Measurements from ENCODE around the gene FLNB. TPM values are rescaled to one million over a fixed set of nuclear protein-coding genes. Genes with fewer than 3 reads are reported as not detected.

FLNB gene
- total RNA-seq, 2 donors from 2014 or later, result 212 to 221 TPM

DNA sequence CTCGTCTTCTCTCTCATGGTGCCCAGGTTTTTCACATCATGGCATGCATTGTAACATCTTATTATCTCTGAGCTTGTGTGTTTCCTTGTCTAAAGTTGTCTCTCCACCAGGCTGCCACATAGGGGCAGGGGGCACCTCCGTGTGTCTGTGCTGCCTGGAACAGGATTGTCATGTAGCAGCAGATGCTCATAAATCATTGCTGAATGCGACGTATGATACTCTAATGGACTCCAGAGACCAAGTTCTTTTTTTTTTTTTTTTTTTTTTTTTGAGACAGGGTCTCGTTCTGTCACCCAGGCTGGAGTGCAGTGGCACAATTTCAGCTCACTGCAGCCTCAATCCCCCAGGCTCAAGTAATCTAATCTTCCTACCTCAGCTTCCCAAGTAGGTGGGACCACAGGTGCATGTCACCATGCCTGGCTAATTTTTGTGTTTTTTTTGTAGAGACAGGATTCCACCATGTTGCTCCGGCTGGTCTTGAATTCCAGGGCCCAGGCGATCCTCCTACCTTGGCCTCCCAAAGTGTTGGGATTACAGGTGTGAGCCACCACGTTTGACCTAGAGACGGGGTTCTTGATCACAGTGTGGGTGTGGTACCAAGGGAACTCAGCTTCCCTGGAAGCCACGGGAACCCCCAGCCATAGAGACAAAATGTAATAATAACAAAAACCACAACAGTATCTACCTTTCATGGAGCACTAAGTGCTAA lies 207.2 kb downstream of the FLNB start:
- no peaks in the 10 kb centered on the region for H3K27me3 ChIP-seq (ENCODE audit: control insufficient read depth, insufficient read depth, low read length, poor library complexity, severe bottlenecking)
- WGBS, 2 experiments (ENCODE audit: insufficient coverage in 1 of 2, insufficient read length in 1 of 2), result 90 to 92% methylated on average over 4 to 10 of the region's 10 CpGs
- peaks cover 12% of the 10 kb centered on the region for H3K4me1 Mint-ChIP-seq
- no peak overlapping the region for H3K4me3 Mint-ChIP-seq
- H3K9me3 Mint-ChIP-seq, result peaks cover 2% of the 10 kb centered on the region
- peaks cover 5% of the 10 kb centered on the region for H3K9me3 ChIP-seq (ENCODE audit: control insufficient read depth, low read length)
- H3K9ac ChIP-seq (ENCODE audit: extremely low read depth, low read length, poor library complexity, severe bottlenecking), result no peak overlapping the region
- H3K27me3 Mint-ChIP-seq (ENCODE audit: insufficient read depth), result peaks cover 3% of the 10 kb centered on the region
- DNase-seq, result no peak
- H3K36me3 ChIP-seq (ENCODE audit: control insufficient read depth, insufficient read depth, low read length), result no peaks in the 10 kb centered on the region
- H3K27ac ChIP-seq (ENCODE audit: low read depth, low read length), result no peak overlapping the region
- no peak overlapping the region for H3K27ac Mint-ChIP-seq
- no peaks in the 10 kb centered on the region for H3K4me1 ChIP-seq (ENCODE audit: control insufficient read depth, insufficient read depth, low read length)
- no peaks in the 10 kb centered on the region for H3K36me3 Mint-ChIP-seq (ENCODE audit: low read depth)
- H3K4me3 ChIP-seq (ENCODE audit: low read length), result no peak overlapping the region
- TF ChIP-seq CTCF (conservative IDR thresholded peaks at IDR 0.05), result peak; percentile 28

GRCh38 chr3:58216496-58217195 lies 208.4 kb downstream of the FLNB start:
- no peaks in the 10 kb centered on the region for H3K36me3 Mint-ChIP-seq (ENCODE audit: low read depth)
- no peak for TF ChIP-seq CTCF (conservative IDR thresholded peaks at IDR 0.05)
- no peak overlapping the region for H3K9ac ChIP-seq (ENCODE audit: extremely low read depth, low read length, poor library complexity, severe bottlenecking)
- no peak overlapping the region for H3K4me3 Mint-ChIP-seq
- H3K4me1 Mint-ChIP-seq, result peaks cover 11% of the 10 kb centered on the region
- no peaks in the 10 kb centered on the region for H3K4me1 ChIP-seq (ENCODE audit: control insufficient read depth, insufficient read depth, low read length)
- no peak overlapping the region for H3K27ac Mint-ChIP-seq
- peaks cover 8% of the 10 kb centered on the region for H3K9me3 ChIP-seq (ENCODE audit: control insufficient read depth, low read length)
- 83 to 89% methylated on average over 8 to 10 of the region's 10 CpGs for WGBS, 2 experiments (ENCODE audit: insufficient coverage in 1 of 2, insufficient read length in 1 of 2)
- H3K27me3 Mint-ChIP-seq (ENCODE audit: insufficient read depth), result peaks cover 3% of the 10 kb centered on the region
- no peak for DNase-seq
- H3K27ac ChIP-seq (ENCODE audit: low read depth, low read length), result no peak overlapping the region
- H3K36me3 ChIP-seq (ENCODE audit: control insufficient read depth, insufficient read depth, low read length), result no peaks in the 10 kb centered on the region
- H3K4me3 ChIP-seq (ENCODE audit: low read length), result no peak overlapping the region
- peaks cover 10% of the 10 kb centered on the region for H3K9me3 Mint-ChIP-seq
- H3K27me3 ChIP-seq (ENCODE audit: control insufficient read depth, insufficient read depth, low read length, poor library complexity, severe bottlenecking), result no peaks in the 10 kb centered on the region

DNA sequence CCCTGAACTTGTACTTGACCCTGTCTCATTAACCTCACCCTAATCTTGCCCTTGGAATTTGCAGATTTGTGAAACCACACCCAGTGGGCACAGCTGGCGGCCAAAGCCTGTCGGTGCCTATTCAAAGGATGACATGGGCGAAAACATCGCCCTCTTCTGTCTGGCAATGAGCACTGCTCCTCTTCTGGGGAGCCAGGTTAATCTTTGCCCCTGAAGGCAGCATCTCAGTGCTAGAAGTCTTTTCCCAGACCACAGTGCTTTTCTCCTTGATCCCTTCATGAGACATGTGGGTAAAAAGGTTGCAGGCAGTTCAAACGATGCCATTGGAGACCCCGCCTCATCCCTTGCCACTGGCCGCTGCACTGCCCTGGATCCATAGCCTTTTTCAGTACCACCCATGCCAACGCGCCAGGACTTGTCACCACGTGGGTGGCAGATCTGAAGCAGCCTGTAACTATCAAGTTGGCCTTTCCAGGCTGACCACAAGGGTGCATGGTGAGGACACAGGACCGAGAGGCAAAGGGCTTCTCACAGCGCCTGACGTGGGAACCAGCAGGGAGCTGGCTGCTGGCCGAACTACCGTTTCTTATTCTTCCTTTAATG lies 209.1 kb downstream of the FLNB start:
- Histone ChIP-seq H3K36me3 (ENCODE audit: control insufficient read depth, insufficient read depth, low read length) (no peaks in the 10 kb centered on the region), H3K4me1 (ENCODE audit: control insufficient read depth, insufficient read depth, low read length) (peaks cover 5% of the 10 kb centered on the region), H3K27me3 (ENCODE audit: control insufficient read depth, insufficient read depth, low read length, poor library complexity, severe bottlenecking) (no peaks in the 10 kb centered on the region), H3K4me3 (ENCODE audit: low read length) (no peak overlapping the region), H3K9ac (ENCODE audit: extremely low read depth, low read length, poor library complexity, severe bottlenecking) (no peak overlapping the region), H3K9me3 (ENCODE audit: control insufficient read depth, low read length) (peaks cover 8% of the 10 kb centered on the region), H3K27ac (ENCODE audit: low read depth, low read length) (no peak overlapping the region)
- H3K27me3 Mint-ChIP-seq (ENCODE audit: insufficient read depth), result peaks cover 3% of the 10 kb centered on the region
- TF ChIP-seq CTCF (conservative IDR thresholded peaks at IDR 0.05), result peak; percentile 87
- no peak overlapping the region for H3K4me3 Mint-ChIP-seq
- WGBS, 2 experiments (ENCODE audit: insufficient coverage in 1 of 2, insufficient read length in 1 of 2), result 14 to 28% methylated on average over 9 to 15 of the region's 15 CpGs
- H3K27ac Mint-ChIP-seq, result peak overlapping the region; percentile 42
- peaks cover 18% of the 10 kb centered on the region for H3K4me1 Mint-ChIP-seq
- H3K36me3 Mint-ChIP-seq (ENCODE audit: low read depth), result no peaks in the 10 kb centered on the region
- H3K9me3 Mint-ChIP-seq, result peaks cover 10% of the 10 kb centered on the region
- DNase-seq, result peak; percentile 94
